ENCODE data around the gene WDR88.

DNA sequence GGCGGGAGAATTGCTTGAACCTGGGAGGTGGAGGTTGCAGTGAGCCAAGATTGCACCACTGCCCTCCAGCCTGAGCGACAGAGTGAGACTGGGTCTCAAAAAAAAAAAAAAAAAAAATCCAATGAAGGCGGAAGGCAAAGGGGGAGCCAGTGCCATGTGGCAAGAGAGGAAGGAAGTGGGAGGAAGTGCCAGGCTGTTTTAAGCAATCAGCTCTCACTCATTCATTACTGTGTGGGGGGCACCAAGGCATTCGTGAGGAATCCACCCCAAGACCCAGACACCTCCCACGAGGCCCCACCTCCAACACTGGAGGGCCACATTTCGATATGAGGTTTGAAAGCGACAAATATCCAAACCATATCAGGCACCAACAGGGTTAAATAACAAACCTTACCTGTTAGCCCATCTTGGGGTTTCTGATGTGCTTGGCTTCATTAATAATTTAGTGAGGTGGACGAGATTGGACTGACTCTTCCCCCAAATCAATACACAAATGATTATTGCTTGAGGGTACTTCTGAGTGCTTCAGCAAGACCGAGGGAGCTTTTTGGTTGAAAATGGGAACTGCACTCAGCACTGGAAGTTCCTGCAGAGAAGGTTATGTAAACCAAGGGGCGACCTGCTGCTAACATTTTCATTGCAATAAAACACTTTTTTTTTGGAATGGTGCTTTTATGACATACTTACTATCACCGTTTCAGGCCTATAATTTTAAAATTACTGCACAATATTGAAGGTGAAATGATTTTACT, 54.7 kb downstream of the WDR88 start:
- TF ChIP-seq, protein P1, sequence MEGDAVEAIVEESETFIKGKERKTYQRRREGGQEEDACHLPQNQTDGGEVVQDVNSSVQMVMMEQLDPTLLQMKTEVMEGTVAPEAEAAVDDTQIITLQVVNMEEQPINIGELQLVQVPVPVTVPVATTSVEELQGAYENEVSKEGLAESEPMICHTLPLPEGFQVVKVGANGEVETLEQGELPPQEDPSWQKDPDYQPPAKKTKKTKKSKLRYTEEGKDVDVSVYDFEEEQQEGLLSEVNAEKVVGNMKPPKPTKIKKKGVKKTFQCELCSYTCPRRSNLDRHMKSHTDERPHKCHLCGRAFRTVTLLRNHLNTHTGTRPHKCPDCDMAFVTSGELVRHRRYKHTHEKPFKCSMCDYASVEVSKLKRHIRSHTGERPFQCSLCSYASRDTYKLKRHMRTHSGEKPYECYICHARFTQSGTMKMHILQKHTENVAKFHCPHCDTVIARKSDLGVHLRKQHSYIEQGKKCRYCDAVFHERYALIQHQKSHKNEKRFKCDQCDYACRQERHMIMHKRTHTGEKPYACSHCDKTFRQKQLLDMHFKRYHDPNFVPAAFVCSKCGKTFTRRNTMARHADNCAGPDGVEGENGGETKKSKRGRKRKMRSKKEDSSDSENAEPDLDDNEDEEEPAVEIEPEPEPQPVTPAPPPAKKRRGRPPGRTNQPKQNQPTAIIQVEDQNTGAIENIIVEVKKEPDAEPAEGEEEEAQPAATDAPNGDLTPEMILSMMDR (IDR thresholded peaks at IDR 0.05; ENCODE audit: poor library complexity, severe bottlenecking), result no peak
- TF ChIP-seq SMC3 (conservative IDR thresholded peaks at IDR 0.05; ENCODE audit: poor library complexity), result no peak
- TF ChIP-seq POLR2AphosphoS5 (IDR thresholded peaks at IDR 0.05), result no peak
- TF ChIP-seq EZH2 (IDR thresholded peaks at IDR 0.05; ENCODE audit: borderline replicate concordance, insufficient read depth, low read length, poor library complexity, severe bottlenecking), result no peak
- no peak for TF ChIP-seq RAD21 (conservative IDR thresholded peaks at IDR 0.05)
- TF ChIP-seq, protein P2, sequence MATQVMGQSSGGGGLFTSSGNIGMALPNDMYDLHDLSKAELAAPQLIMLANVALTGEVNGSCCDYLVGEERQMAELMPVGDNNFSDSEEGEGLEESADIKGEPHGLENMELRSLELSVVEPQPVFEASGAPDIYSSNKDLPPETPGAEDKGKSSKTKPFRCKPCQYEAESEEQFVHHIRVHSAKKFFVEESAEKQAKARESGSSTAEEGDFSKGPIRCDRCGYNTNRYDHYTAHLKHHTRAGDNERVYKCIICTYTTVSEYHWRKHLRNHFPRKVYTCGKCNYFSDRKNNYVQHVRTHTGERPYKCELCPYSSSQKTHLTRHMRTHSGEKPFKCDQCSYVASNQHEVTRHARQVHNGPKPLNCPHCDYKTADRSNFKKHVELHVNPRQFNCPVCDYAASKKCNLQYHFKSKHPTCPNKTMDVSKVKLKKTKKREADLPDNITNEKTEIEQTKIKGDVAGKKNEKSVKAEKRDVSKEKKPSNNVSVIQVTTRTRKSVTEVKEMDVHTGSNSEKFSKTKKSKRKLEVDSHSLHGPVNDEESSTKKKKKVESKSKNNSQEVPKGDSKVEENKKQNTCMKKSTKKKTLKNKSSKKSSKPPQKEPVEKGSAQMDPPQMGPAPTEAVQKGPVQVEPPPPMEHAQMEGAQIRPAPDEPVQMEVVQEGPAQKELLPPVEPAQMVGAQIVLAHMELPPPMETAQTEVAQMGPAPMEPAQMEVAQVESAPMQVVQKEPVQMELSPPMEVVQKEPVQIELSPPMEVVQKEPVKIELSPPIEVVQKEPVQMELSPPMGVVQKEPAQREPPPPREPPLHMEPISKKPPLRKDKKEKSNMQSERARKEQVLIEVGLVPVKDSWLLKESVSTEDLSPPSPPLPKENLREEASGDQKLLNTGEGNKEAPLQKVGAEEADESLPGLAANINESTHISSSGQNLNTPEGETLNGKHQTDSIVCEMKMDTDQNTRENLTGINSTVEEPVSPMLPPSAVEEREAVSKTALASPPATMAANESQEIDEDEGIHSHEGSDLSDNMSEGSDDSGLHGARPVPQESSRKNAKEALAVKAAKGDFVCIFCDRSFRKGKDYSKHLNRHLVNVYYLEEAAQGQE (IDR thresholded peaks at IDR 0.05; ENCODE audit: borderline replicate concordance), result no peak
- TF ChIP-seq EP300 (conservative IDR thresholded peaks at IDR 0.05; ENCODE audit: poor library complexity, severe bottlenecking), result no peak
- no peak for TF ChIP-seq TAF1 (IDR thresholded peaks at IDR 0.05; ENCODE audit: low read depth)
